K562 (cell line): ENCODE measurements around the gene CCDC192. TPM values are rescaled to one million over a fixed set of nuclear protein-coding genes. Genes with fewer than 3 reads are reported as not detected.

ENCODE experiments used
- ATAC-seq: fragments of 200-7000 bp; cut with Tn5 transposase; 3 replicates; pipeline ENCODE4 v1.9.1; 2020; ENCODE audit warnings: moderate library complexity
- BruUV-seq: library from RNA; stranded (reverse); fragments of 400-500 nt; replicated peaks from 2 replicates; lab custom pipeline; 2021; lab: Mats Ljungman, UMichigan
- CTCF ChIA-PET: fragments of 300-600 bp; formaldehyde crosslinking; extraction: SDS; loops from one replicate; lab custom pipeline; 2021; ENCODE audit warnings: low intra/inter-chr PET ratio; lab: Yijun Ruan, JAX
- POLR2A ChIA-PET: fragments of 300-600, 350-650 bp; sonication (Branson Sonifier 250); formaldehyde crosslinking; extraction: SDS; loops from one replicate; lab custom pipeline; 2021; ENCODE audit warnings: antibody characterized with exemption, inconsistent platforms; lab: Yijun Ruan, JAX
- DNase-seq, 4 experiments: peaks; one replicate each; pipeline versions ENCODE4 v3.0.0 to v3.0.0-alpha.2; 2011 to 2018; ENCODE audit warnings: low spot score in 3 of 4, mixed read lengths in 3 of 4; ENCODE audit errors: extremely low read depth in 1 of 4
- FAIRE-seq: peaks from 2 replicates; lab custom pipeline; 2011; peaks lifted over from hg19 to GRCh38; lab: Jason Lieb, UNC
- H2AFZ ChIP-seq: 2 replicates; pipeline ENCODE4 v1.6.0; 2011; ENCODE audit warnings: low read depth, low read length, control low read depth, inconsistent platforms
- H3K27ac ChIP-seq: fragments of 200-600 bp; 3 replicates; pipeline ENCODE4 v1.8.0; 2011; ENCODE audit warnings: low read depth, mild to moderate bottlenecking, control low read depth, inconsistent platforms, low read length, moderate library complexity, mixed read lengths; ENCODE audit errors: extremely low read depth
- H3K27me3 ChIP-seq, 2 experiments: fragments of 300-600 bp in 1 of 2; 2 replicates in 1 of 2; 3 replicates in 1 of 2; pipeline versions ENCODE4 v1.6.0 to v1.8.0; 2011; ENCODE audit warnings: inconsistent platforms in 2 of 2, low read length in 2 of 2, mild to moderate bottlenecking in 1 of 2, mixed read lengths in 1 of 2, moderate library complexity in 1 of 2; ENCODE audit not compliant: control insufficient read depth in 2 of 2, insufficient read depth in 2 of 2
- H3K36me3 ChIP-seq: fragments of 300-600 bp; 3 replicates; pipeline ENCODE4 v1.8.0; 2011; ENCODE audit warnings: mild to moderate bottlenecking, low read length, inconsistent platforms; ENCODE audit not compliant: control insufficient read depth, insufficient read depth
- H3K4me1 ChIP-seq, 2 experiments: fragments of 200-600 bp in 1 of 2; replicated peaks in 1 of 2; 2 replicates in 1 of 2; 3 replicates in 1 of 2; pipeline versions ENCODE4 v1.5.1 to v1.8.0; 2011; ENCODE audit warnings: inconsistent platforms in 2 of 2, low read length in 2 of 2, mild to moderate bottlenecking in 1 of 2, mixed read lengths in 1 of 2, moderate library complexity in 1 of 2; ENCODE audit not compliant: control insufficient read depth in 2 of 2, insufficient read depth in 2 of 2
- H3K4me2 ChIP-seq: 2 replicates; pipeline ENCODE4 v1.6.1; 2011; ENCODE audit warnings: low read length, control low read depth, inconsistent platforms, mixed read lengths; ENCODE audit not compliant: insufficient read depth
- H3K4me3 ChIP-seq: fragments of 200-600 bp; sonication (generic), shearing (Covaris generic); 2 replicates; pipeline ENCODE4 v1.5.1; 2016; ENCODE audit warnings: control low read depth, inconsistent platforms
- H3K79me2 ChIP-seq: fragments of 200-600 bp; 3 replicates; pipeline ENCODE4 v1.8.0; 2011; ENCODE audit warnings: low read length, inconsistent platforms; ENCODE audit not compliant: control insufficient read depth, insufficient read depth
- H3K9ac ChIP-seq, 2 experiments: 2 replicates each; pipeline versions ENCODE4 v1.6.0 to v1.6.1; 2011; ENCODE audit warnings: low read depth in 2 of 2, low read length in 2 of 2, control low read depth in 1 of 2, inconsistent platforms in 1 of 2, mild to moderate bottlenecking in 1 of 2, mixed read lengths in 1 of 2; ENCODE audit not compliant: insufficient read depth in 1 of 2
- H3K9me1 ChIP-seq: one replicate; pipeline ENCODE4 v1.6.0; 2011; ENCODE audit warnings: inconsistent platforms, mild to moderate bottlenecking, low read length, moderate library complexity; ENCODE audit not compliant: control insufficient read depth, insufficient read depth
- H3K9me3 ChIP-seq: replicated peaks from 2 replicates; pipeline ENCODE4 v1.5.1; 2011; ENCODE audit warnings: low read depth, low read length, inconsistent platforms; ENCODE audit not compliant: control insufficient read depth, insufficient read depth
- H4K20me1 ChIP-seq: replicated peaks from 2 replicates; pipeline ENCODE4 v1.6.1; 2011; ENCODE audit warnings: low read length, inconsistent platforms, mixed read lengths; ENCODE audit not compliant: control insufficient read depth, insufficient read depth
- ADNP ChIP-seq: fragments of 200-800 bp; sonication (Bioruptor generic); IDR thresholded peaks from 2 replicates; pipeline ENCODE4 v1.6.1; 2016; ENCODE audit warnings: missing genetic modification characterization, missing compliant biosample characterization
- CBX2 ChIP-seq: fragments of 200-600 bp; sonication (generic); IDR thresholded peaks from one replicate; pipeline ENCODE4 v1.6.1; 2012; ENCODE audit warnings: mild to moderate bottlenecking, low read length, inconsistent platforms; ENCODE audit not compliant: insufficient read depth, poor library complexity, severe bottlenecking
- CHD2 ChIP-seq: IDR thresholded peaks from 2 replicates; pipeline ENCODE4 v1.6.1; 2011; ENCODE audit warnings: low read depth, low read length
- GATAD2A ChIP-seq: fragments of 450-650 bp; IDR thresholded peaks from 2 replicates; pipeline ENCODE4 v1.6.1; 2017
- MBD2 ChIP-seq: sonication (generic); IDR thresholded peaks from 2 replicates; pipeline ENCODE4 v1.6.1; 2016; ENCODE audit warnings: low read depth, borderline replicate concordance
- NCOR1 ChIP-seq: fragments of 450-650 bp; IDR thresholded peaks from 2 replicates; pipeline ENCODE4 v1.6.1; 2016; ENCODE audit warnings: mild to moderate bottlenecking, moderate library complexity
- SUPT5H ChIP-seq: fragments of 450-650 bp; IDR thresholded peaks from 2 replicates; pipeline ENCODE4 v1.6.1; 2016
- WGBS: fragments of 100-300 bp; shearing (Covaris generic); methylation state at CpG from one replicate; pipeline ENCODE4 v1.1.6; 2016; ENCODE audit warnings: low coverage, mixed read lengths; ENCODE audit not compliant: insufficient coverage; ENCODE audit errors: missing lambda C conversion rate; 5-methylcytosine and 5-hydroxymethylcytosine counted together
- in situ Hi-C: fragments of 300-500 bp; cut with MboI; formaldehyde crosslinking; loops from 4 replicates; pipeline ENCODE4 v1.15.0; 2018; ENCODE audit warnings: inconsistent platforms, mixed read lengths
- intact Hi-C: fragments of 100-400 bp; cut with micrococcal nuclease; formaldehyde crosslinking; loops from 2 replicates; pipeline ENCODE4 v1.14.2; 2022
- polyA plus RNA-seq, 8 experiments: library from polyadenylated mRNA; depleted of rRNA in 4 of 8; stranded (reverse) in 5 of 8; unstranded in 3 of 8; fragments of >200 nt; fragmentation: Nextera tagmentation in 2 of 8; fragmentation: Illumina TruSeq in 1 of 8; extraction: Ambion mirVana in 2 of 8; extraction: Trizol in 1 of 8; gene quantifications; 2 replicates each; pipeline versions ENCODE4 v1.2.1 to v1.2.3, GENCODE V29; 2011 to 2014; ENCODE audit warnings: inconsistent platforms in 1 of 8, missing spikeins in 1 of 8
- total RNA-seq, 7 experiments: library from RNA; depleted of rRNA in 6 of 7; stranded (reverse); fragments of >200 nt in 6 of 7; fragmentation: Illumina TruSeq in 2 of 7; extraction: Trizol in 2 of 7; gene quantifications; 2 replicates each; pipeline versions ENCODE4 v1.2.1 to v1.2.3, GENCODE V29; 2011 to 2021; ENCODE audit warnings: low replicate concordance in 1 of 7

Gene CCDC192
- total and polyA plus RNA-seq, 9 of the 15 experiments (the other 6 are each of a cell fraction or from before 2014, with no cell fraction given), result 0.21 to 0.66 (median 0.38) TPM; not detected in 2

GRCh38 chr5:127884416-127884815 lies 181.2 kb downstream of the CCDC192 start:
- DNase-seq, result no peak
- H3K4me2 ChIP-seq, result no peak overlapping the region
- intact Hi-C loops, result no loop called here
- WGBS, result 0% methylated on average over 1 of the region's 1 CpG
- no peaks in the 10 kb centered on the region for H3K9me3 ChIP-seq
- FAIRE-seq, result no peak
- in situ Hi-C loops, result no loop called here
- H3K36me3 ChIP-seq, result no peaks in the 10 kb centered on the region
- CTCF ChIA-PET, result interaction anchor here (0.7 kb wide), 1 partner anchor 862 kb away, joined by 3 read pairs; no protein-coding TSS in a partner anchor
- H2AFZ ChIP-seq, result no peak overlapping the region
- no peaks in the 10 kb centered on the region; a peak in 1 of 5 replicates for H3K4me1 ChIP-seq
- H3K27me3 ChIP-seq, result no peaks in the 10 kb centered on the region; a peak in 1 of 5 replicates
- BruUV-seq, result no TSS peak
- H3K27ac ChIP-seq, result no peak overlapping the region
- no peak for TF ChIP-seq CBX2
- no peak for TF ChIP-seq ADNP (tag)
- no peak for TF ChIP-seq CHD2
- TF ChIP-seq NCOR1, result no peak
- no peak for ATAC-seq
- no peaks in the 10 kb centered on the region for H3K9me1 ChIP-seq
- H3K9ac ChIP-seq, result no peak overlapping the region
- H3K4me3 ChIP-seq, result no peak overlapping the region
- H3K79me2 ChIP-seq, result no peaks in the 10 kb centered on the region
- POLR2A ChIA-PET, result interaction anchor here (1.2 kb wide), 1 partner anchor 31 kb away, joined by 3 read pairs; no protein-coding TSS in a partner anchor
- no peaks in the 10 kb centered on the region; the same call in 1 of the 2 replicates for H4K20me1 ChIP-seq

GRCh38 chr5:127885176-127885575 lies 182.0 kb downstream of the CCDC192 start:
- Histone ChIP-seq H3K4me2 (no peak overlapping the region), H3K27me3 (no peaks in the 10 kb centered on the region; a peak in 1 of 5 replicates), H3K79me2 (no peaks in the 10 kb centered on the region), H3K4me1 (no peaks in the 10 kb centered on the region; a peak in 1 of 5 replicates), H3K9ac (no peak overlapping the region), H3K36me3 (no peaks in the 10 kb centered on the region), H3K4me3 (no peak overlapping the region), H3K9me3 (no peaks in the 10 kb centered on the region), H3K9me1 (no peaks in the 10 kb centered on the region), H2AFZ (no peak overlapping the region), H3K27ac (no peak overlapping the region), H4K20me1 (no peaks in the 10 kb centered on the region; the same call in 1 of the 2 replicates)
- CTCF ChIA-PET, result interaction anchor here (0.6 kb wide), 1 partner anchor 225 kb away, joined by 3 read pairs; no protein-coding TSS in a partner anchor
- ATAC-seq (no peak), DNase-seq (no peak), FAIRE-seq (no peak)
- intact Hi-C loops (no loop called here), in situ Hi-C loops (no loop called here)
- POLR2A ChIA-PET, result interaction anchor here (1.2 kb wide), 1 partner anchor 30 kb away, joined by 3 read pairs; no protein-coding TSS in a partner anchor
- WGBS, result 0% methylated on average over 1 of the region's 1 CpG
- no peak for TF ChIP-seq SUPT5H
- TF ChIP-seq GATAD2A, result no peak
- TF ChIP-seq MBD2, result no peak
- no TSS peak for BruUV-seq
